K562 (cell line): ENCODE data around the gene ZNF581. TPM values are rescaled to one million over a fixed set of nuclear protein-coding genes. Genes with fewer than 3 reads are reported as not detected.

Source experiments
- EP400 ChIP-seq: fragments of 450-650 bp; IDR thresholded peaks from 2 replicates; pipeline ENCODE4 v1.6.1; 2017; ENCODE audit warnings: antibody characterized with exemption, mild to moderate bottlenecking, moderate library complexity
- FOS ChIP-seq: IDR thresholded peaks from 3 replicates; pipeline ENCODE4 v1.6.1; 2011; ENCODE audit not compliant: insufficient read length; ENCODE audit errors: extremely low read depth
- GTF2E2 ChIP-seq: fragments of 200-800 bp; sonication (Bioruptor generic); IDR thresholded peaks from 2 replicates; pipeline ENCODE4 v1.6.1; 2016; ENCODE audit warnings: missing genetic modification characterization, missing compliant biosample characterization
- MLLT1 ChIP-seq, 2 experiments: fragments of 450-650 bp; IDR thresholded peaks; 2 replicates each; pipeline ENCODE4 v1.6.1; 2016
- MTA2 ChIP-seq: fragments of 450-650 bp; IDR thresholded peaks from 2 replicates; pipeline ENCODE4 v1.6.1; 2016; ENCODE audit warnings: low read depth
- PKNOX1 ChIP-seq: fragments of 450-650 bp; IDR thresholded peaks from 2 replicates; pipeline ENCODE4 v1.6.1; 2016
- PTBP1 ChIP-seq: fragments of 200-400 bp; formaldehyde crosslinking; IDR thresholded peaks from 2 replicates; pipeline ENCODE4 v1.6.1; 2017; ENCODE audit warnings: low read depth, low read length
- RBBP5 ChIP-seq: fragments of 200-600 bp; sonication (generic); IDR thresholded peaks from 2 replicates; pipeline ENCODE4 v1.6.1; 2012; ENCODE audit warnings: borderline replicate concordance, mild to moderate bottlenecking, low read length, control low read depth, inconsistent platforms; ENCODE audit not compliant: insufficient read depth, poor library complexity, severe bottlenecking
- SAFB2 ChIP-seq: fragments of 200-400 bp; formaldehyde crosslinking; IDR thresholded peaks from 2 replicates; pipeline ENCODE4 v1.6.1; 2018; ENCODE audit warnings: borderline replicate concordance, low read length, low read depth, moderate library complexity; ENCODE audit not compliant: severe bottlenecking
- SMAD3 ChIP-seq: fragments of 450-650 bp; formaldehyde crosslinking; conservative IDR thresholded peaks from 2 replicates; pipeline ENCODE4 v1.4.0; 2020; ENCODE audit warnings: mild to moderate bottlenecking
- U2AF1 ChIP-seq: fragments of 200-400 bp; formaldehyde crosslinking; optimal IDR thresholded peaks from 2 replicates; pipeline ENCODE3; 2017; ENCODE audit warnings: mild to moderate bottlenecking, low read depth, low read length, moderate library complexity
- XRCC5 ChIP-seq: fragments of 200-400 bp; formaldehyde crosslinking; IDR thresholded peaks from 2 replicates; pipeline ENCODE4 v1.6.1; 2017; ENCODE audit warnings: low read depth, mild to moderate bottlenecking, low read length
- ZBTB40 ChIP-seq, 2 experiments: fragments of 450-650 bp in 1 of 2; sonication (generic) in 1 of 2; formaldehyde crosslinking in 1 of 2; IDR thresholded peaks; 2 replicates each; pipeline versions ENCODE4 v1.7.1 to v1.9.0; 2016 to 2022; ENCODE audit warnings: inconsistent platforms in 1 of 2, mild to moderate bottlenecking in 1 of 2, missing genetic modification reagents in 1 of 2
- ZNF263 ChIP-seq: sonication (generic); formaldehyde crosslinking; IDR thresholded peaks from 2 replicates; pipeline ENCODE4 v1.8.0; 2022; ENCODE audit warnings: mild to moderate bottlenecking, missing genetic modification reagents, borderline replicate concordance
- polyA plus RNA-seq, 8 experiments: library from polyadenylated mRNA; depleted of rRNA in 4 of 8; stranded (reverse) in 5 of 8; unstranded in 3 of 8; fragments of >200 nt; fragmentation: Nextera tagmentation in 2 of 8; fragmentation: Illumina TruSeq in 1 of 8; extraction: Ambion mirVana in 2 of 8; extraction: Trizol in 1 of 8; gene quantifications; 2 replicates each; pipeline versions ENCODE4 v1.2.1 to v1.2.3, GENCODE V29; 2011 to 2014; ENCODE audit warnings: inconsistent platforms in 1 of 8, missing spikeins in 1 of 8
- total RNA-seq, 7 experiments: library from RNA; depleted of rRNA in 6 of 7; stranded (reverse); fragments of >200 nt in 6 of 7; fragmentation: Illumina TruSeq in 2 of 7; extraction: Trizol in 2 of 7; gene quantifications; 2 replicates each; pipeline versions ENCODE4 v1.2.1 to v1.2.3, GENCODE V29; 2011 to 2021; ENCODE audit warnings: low replicate concordance in 1 of 7

Gene ZNF581
- total and polyA plus RNA-seq, 9 of the 15 experiments (the other 6 are each of a cell fraction or from before 2014, with no cell fraction given): 2.4 to 39.4 (median 15.4) TPM

GRCh38 chr19:55598719-55599467 is 44.6 kb upstream of the ZNF581 start (continued):
- TF ChIP-seq PKNOX1 (0 out of 2 replicates have a peak, but pooled peaks have one; percentile 24), SMAD3 (CRISPR knock-in tag) (no peak), RBBP5 (peak; percentile 50), PTBP1 (no peak), EP400 (no peak), ZBTB40 (IDR thresholded peaks at IDR 0.05) (no peak), ZBTB40 (CRISPR knock-in tag; IDR thresholded peaks at IDR 0.05) (no peak), GTF2E2 (peak; percentile 88; the same call in 1 of the 2 replicates), FOS (no peak), XRCC5 (no peak), MLLT1 (IDR thresholded peaks at IDR 0.05) (peak in 1 of 2 experiments; percentile 63; a peak in 1 of 4 replicates), U2AF1 (peak; percentile 37), ZNF263 (CRISPR knock-in tag) (no peak; the same call in none of the 2 replicates), MTA2 (0 out of 2 replicates have a peak, but pooled peaks have one; percentile 11), SAFB2 (no peak)
